Measurements from ENCODE around the gene SELENOT.
"Not testable (repeated sequence)": the region's sequence is repeated elsewhere in the genome, so short reads cannot be mapped to it uniquely, and the experiment has no call there.

The SELENOT gene

GRCh38 chr3:150607267-150608065 lies 4.3 kb downstream of the SELENOT start:
- DNase-seq (ENCODE audit: low spot score), result no peak

- DNase-seq (ENCODE audit: low spot score), result no peak
Measured at GRCh38 chr3:150609988-150610387, 6.9 kb downstream of the SELENOT start.

GRCh38 chr3:150610785-150611184 lies 7.7 kb downstream of the SELENOT start:
- DNase-seq (ENCODE audit: low spot score), result no peak

GRCh38 chr3:150611666-150612065 lies 8.5 kb downstream of the SELENOT start:
- DNase-seq (ENCODE audit: low spot score), result no peak

GRCh38 chr3:150612494-150612893 lies 9.4 kb downstream of the SELENOT start:
- no peak for DNase-seq (ENCODE audit: low spot score)

- no peak for DNase-seq (ENCODE audit: low spot score)
Measured at GRCh38 chr3:150613034-150613433, 9.9 kb downstream of the SELENOT start.

- no peak for DNase-seq (ENCODE audit: low spot score)
Measured at GRCh38 chr3:150613709-150614480, 10.8 kb downstream of the SELENOT start.

- no peak for DNase-seq (ENCODE audit: low spot score)
Measured at GRCh38 chr3:150620002-150620689, 17.0 kb downstream of the SELENOT start.

- not testable (repeated sequence) for DNase-seq (ENCODE audit: low spot score)
Measured at GRCh38 chr3:150622955-150623354, 19.8 kb downstream of the SELENOT start.

- DNase-seq (ENCODE audit: low spot score), result no peak
Measured at GRCh38 chr3:150623945-150624344, 20.8 kb downstream of the SELENOT start.

GRCh38 chr3:150626148-150626930 lies 23.2 kb downstream of the SELENOT start:
- no peak for DNase-seq (ENCODE audit: low spot score)

GRCh38 chr3:150627557-150627956 lies 24.4 kb downstream of the SELENOT start:
- DNase-seq (ENCODE audit: low spot score), result no peak

- DNase-seq (ENCODE audit: low spot score), result no peak
Measured at GRCh38 chr3:150631515-150632221, 28.5 kb downstream of the SELENOT start.

GRCh38 chr3:150635076-150635475 lies 32.0 kb downstream of the SELENOT start:
- no peak for DNase-seq (ENCODE audit: low spot score)

GRCh38 chr3:150635526-150635925 lies 32.4 kb downstream of the SELENOT start:
- DNase-seq (ENCODE audit: low spot score), result no peak

- no peak for DNase-seq (ENCODE audit: low spot score)
Measured at GRCh38 chr3:150636258-150636657, 33.1 kb downstream of the SELENOT start.

GRCh38 chr3:150639262-150639661 lies 36.1 kb downstream of the SELENOT start:
- DNase-seq (ENCODE audit: low spot score), result no peak

- no peak for DNase-seq (ENCODE audit: low spot score)
Measured at GRCh38 chr3:150640256-150640655, 37.1 kb downstream of the SELENOT start.

GRCh38 chr3:150653110-150653561 lies 50.0 kb downstream of the SELENOT start:
- DNase-seq (ENCODE audit: low spot score), result no peak

- DNase-seq (ENCODE audit: low spot score), result no peak
Measured at GRCh38 chr3:150656316-150656715, 53.2 kb downstream of the SELENOT start.

Measured in hematopoietic multipotent progenitor cell treated with erythropoietin and hydrocortisone succinate and interleukin-3 and kit ligand, for 15 days (in vitro differentiated cells).